K562 treated with DMSO at 1 percent for 24 hours (cell line): ENCODE data around the gene TTC22. TPM values are rescaled to one million over a fixed set of nuclear protein-coding genes. Genes with fewer than 3 reads are reported as not detected.

ENCODE experiments used
- total RNA-seq: library from RNA; unstranded; fragments of 300-600 nt; gene quantifications from 2 replicates; pipeline ENCODE4 v1.2.3, GENCODE V29; 2022; ENCODE audit warnings: low read depth; ENCODE audit not compliant: insufficient read depth

TTC22 gene
- total RNA-seq = 0.23 and 0.29 TPM in 2 replicates

DNA sequence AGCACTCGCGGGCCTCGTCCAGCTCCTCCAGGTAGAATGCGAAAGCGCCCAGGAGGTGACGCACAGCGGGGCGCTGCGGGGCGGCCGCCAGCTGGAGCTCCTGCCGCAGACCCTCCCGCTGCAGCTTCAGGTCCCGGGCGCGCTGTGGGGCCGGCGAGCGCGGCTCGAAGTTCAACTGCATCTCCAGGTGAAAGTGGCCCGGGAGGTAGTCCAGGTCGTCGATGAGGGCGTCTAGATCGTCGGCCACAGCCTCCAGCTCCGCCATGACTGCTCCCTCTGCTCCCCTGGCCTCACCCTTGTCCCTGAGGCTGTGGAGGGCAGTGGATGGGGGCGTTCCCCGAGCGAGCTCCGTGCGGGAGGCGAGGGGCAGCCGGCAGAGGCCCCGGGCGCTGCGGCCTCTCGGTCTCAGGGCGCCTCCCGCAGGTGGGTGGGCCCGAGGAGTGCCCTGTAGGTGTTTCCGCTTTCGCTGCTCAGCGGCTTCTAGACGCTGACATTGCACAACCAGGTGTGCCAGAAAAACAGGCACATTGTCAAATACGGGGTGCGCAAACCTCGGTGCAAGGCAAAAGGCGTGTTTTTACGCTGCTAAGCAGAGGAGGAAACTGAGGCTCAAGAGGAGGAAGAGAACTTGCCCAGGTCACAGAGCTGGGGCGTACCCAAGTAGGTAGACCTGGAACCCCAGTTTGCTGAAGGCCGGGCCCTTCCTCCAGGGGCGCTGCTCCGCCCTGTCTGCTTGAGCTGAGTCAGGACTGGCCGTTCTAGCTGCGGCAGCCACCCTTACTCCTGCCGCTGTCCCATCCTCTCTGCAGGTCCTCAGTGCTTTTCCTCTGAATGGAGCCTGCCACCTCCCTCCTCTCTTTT, at the start of gene TTC22:
TSS of gene TTC22 (minus strand) at position 425 of the 861 bp plus-strand sequence. CDS start at position 265, 160 bp downstream.

DNA sequence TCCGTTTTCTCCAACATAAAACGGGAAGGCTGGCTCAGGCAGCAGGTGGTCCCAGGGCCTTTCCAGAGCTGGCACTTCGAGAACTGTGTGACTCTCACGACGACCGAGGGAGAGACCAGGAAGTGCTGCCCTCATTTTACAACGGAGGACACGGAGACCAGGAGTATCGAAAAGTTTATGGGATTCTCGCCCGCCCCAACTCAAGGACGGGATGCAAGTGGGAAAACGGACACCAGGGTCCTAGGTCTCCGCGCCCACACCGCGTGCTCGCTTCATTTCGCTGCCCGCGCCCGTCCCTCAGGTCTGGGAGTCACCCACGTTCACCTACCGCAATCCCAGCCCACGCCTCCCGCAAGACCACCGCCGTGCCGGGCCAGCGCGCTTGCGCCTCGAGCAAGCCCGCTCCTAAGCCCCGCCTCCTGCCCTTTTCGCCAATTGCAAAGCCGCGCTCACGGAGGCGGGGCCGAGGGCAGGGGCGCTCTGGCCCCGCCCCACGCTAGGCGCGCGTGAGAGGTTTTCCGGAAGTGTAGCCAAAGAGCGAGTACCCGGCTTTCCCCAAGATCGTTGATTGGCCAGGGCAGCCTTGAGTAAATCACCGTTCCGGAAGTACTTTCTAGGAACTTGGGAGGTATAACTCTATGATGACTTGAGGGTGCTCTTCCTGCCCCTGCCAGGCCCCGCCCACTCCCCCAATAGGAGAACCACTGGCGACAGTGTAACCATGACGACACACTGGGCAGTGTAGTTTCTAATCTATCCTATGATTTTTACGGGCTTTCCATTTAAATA, 36.8 kb downstream of the TTC22 start, which contains the start of gene PARS2:
TSS of gene PARS2 (minus strand) at position 391 of the 789 bp plus-strand sequence. CDS start 5,362 bp downstream, outside the sequence.

Other genes with a start within 250 kb of the TTC22 start
- gene FAM151A, start 177.8 kb downstream of the TTC22 start, total RNA-seq = not detected in 2 replicates
- gene MROH7, start 159.5 kb downstream of the TTC22 start, total RNA-seq = not detected in 2 replicates
- 15.7 and 16.6 TPM in 2 replicates for gene TTC4, start 85.5 kb downstream of the TTC22 start, total RNA-seq
- 9.4 and 10.4 TPM in 2 replicates for gene PARS2, start 36.8 kb downstream of the TTC22 start, total RNA-seq
- gene DHCR24, start 85.9 kb upstream of the TTC22 start, total RNA-seq = 121 and 122 TPM in 2 replicates
- gene TMEM61, start 179.3 kb upstream of the TTC22 start, total RNA-seq = not detected in 2 replicates
- not detected in 2 replicates for gene BSND, start 197.6 kb upstream of the TTC22 start, total RNA-seq
- 77.6 and 87.7 TPM in 2 replicates for gene PCSK9, start 238.2 kb upstream of the TTC22 start, total RNA-seq